CD4-positive, alpha-beta T cell treated with Interleukin-6 at 100 ng/mL for 8 hours (primary cell): Measurements from ENCODE around the gene SSB.
"Not testable (repeated sequence)": the region's sequence is repeated elsewhere in the genome, so short reads cannot be mapped to it uniquely, and the experiment has no call there.

Experiments used
- DNase-seq: peaks from one replicate; pipeline ENCODE4 v3.0.0-alpha.2; 2020; ENCODE audit warnings: mixed read lengths, low spot score

The SSB gene

GRCh38 chr2:169798718-169799592 is at the start of gene SSB:
SSB (plus strand) TSS chr2:169798871; CDS start chr2:169800961, 2,090 bp downstream.
- DNase-seq, result peak; percentile 94

DNA sequence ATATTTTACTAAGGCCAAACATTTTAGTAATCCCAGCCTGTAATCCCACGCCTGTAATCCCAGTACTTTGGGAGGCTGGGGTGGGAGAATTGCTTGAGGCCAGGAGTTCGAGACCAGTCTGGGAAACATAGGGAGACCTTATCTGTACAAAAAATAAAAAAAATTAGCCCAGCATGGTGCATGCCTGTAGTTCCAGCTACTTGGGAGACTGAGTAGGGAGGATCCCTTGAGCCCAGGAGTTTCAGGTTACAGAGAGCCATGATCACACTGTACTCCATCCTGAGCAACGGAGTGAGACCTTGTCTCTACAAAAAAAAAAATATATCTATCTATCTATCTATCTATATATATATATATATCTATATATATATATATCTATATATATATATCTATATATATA is 45.9 kb upstream of the SSB start:
- no peak for DNase-seq

DNA sequence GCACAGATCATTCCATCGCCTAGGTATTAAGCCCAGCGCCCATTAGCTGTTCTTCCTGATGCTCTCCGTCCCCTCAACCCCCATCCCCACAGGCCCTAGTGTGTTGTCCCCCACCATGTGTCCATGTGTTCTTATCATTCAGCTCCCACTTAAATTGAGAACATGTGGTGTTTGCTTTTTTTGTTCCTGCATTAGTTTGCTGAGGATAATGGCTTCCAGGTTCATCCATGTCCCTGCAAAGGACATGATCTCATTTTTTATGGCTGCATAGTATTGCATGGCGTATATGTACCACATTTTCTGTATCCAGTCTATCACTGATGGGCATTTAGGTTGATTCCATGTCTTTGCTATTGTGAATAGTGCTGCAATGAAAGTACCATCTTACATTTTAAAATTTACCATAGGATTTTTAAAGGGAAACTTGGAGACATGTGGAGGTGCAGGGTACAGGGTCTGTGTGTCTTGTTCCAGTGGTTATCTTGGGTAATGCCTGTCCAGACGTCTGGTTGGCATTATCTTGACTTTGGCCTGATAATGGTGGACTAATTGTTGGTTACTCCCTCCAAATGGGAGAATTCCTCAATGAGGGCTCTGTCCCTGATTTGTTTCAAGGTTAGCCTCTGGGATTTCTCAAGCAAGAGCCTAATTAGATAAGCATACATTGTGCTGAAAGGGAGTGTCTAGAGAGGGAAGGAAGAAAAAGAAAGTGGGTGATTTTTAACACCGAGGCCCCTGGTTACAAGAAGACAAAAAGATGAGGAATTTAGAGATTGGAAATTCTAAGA is 43.4 kb upstream of the SSB start:
- no peak for DNase-seq

- DNase-seq, result no peak
Observed at GRCh38 chr2:169756342-169756741, 42.3 kb upstream of the SSB start.

GRCh38 chr2:169757356-169757755 is 41.3 kb upstream of the SSB start:
- DNase-seq, result no peak

DNA sequence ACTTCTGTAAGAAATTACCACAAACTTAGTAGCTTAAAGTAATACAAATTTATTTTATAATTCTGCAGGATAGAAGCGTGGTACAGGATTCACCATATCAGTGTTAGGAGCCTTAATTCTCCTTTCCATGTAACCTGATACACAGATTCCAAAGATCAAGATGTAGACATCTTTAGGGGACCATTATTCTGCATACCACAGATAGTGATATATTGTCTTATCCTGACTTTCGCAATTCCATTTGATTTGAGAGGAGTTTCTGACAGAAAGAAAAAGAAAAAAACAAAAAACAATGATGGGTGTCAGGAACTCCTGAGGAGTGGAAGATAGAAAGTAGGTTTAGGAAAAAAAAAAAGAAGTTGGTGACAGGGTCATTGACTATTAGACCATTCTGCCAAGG is 40.9 kb upstream of the SSB start:
- DNase-seq, result no peak

- DNase-seq, result no peak
Observed at GRCh38 chr2:169759987-169760386, 38.7 kb upstream of the SSB start.

DNA sequence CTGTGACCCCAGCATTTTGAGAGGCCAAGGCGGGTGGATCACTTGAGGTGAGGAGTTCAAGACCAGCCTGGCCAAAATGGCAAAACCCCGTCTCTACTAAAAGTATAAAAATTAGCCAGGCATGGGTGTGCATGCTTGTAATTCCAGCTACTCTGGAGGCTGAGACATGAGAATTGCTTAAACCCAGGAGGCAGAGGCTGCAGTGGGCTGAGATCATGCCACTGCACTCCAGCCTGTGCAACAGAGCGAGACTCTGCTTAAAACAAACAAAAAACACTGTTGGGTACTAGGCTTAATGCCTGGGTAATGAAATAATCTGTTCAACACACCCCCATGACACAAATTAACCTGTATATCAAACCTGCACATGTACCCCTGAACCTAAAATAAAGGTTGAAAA is 37.9 kb upstream of the SSB start:
- not testable (repeated sequence) for DNase-seq

DNA sequence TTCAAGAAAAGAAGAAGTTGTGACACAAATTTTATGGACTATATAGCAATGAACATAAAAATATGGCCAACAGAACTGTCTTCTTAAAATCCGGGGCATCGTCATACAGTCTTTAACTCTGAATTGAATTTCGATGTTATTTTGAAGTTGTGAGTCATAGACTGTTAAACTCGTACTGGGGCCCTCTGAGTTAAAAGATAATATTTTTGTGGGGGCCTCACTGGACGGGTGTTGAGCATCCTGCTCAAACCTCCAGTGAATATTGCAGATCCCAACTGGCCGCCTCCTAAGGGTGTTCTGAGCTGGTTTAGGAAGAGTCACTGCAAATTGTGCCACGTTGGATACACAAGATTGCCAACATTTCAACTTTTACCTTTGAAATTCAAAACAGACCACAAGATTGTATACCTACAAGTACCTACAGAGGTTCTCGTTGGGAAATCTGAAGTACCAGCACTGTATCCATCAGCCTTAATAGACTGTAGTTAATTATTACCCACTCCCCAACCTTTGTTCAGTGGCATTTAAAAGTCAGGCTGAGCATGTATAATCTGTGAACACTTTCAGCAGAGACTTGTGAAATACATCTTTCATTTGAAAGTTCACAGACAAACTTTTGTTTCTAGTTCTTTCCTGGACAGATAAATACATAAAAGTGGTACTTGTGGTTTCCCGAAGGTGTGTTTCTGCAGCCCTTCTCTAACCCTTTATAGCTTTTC is 37.3 kb upstream of the SSB start:
- no peak for DNase-seq

GRCh38 chr2:169761970-169762292 is 36.7 kb upstream of the SSB start:
- DNase-seq, result no peak

- no peak for DNase-seq
Observed at GRCh38 chr2:169765523-169765922, 33.1 kb upstream of the SSB start.

- DNase-seq, result peak; percentile 47
Observed at GRCh38 chr2:169767243-169767888, 31.3 kb upstream of the SSB start.

- DNase-seq, result peak; percentile 15
Observed at GRCh38 chr2:169768262-169768995, 30.2 kb upstream of the SSB start.

- no peak for DNase-seq
Observed at GRCh38 chr2:169771021-169771420, 27.6 kb upstream of the SSB start.

- no peak for DNase-seq
Observed at GRCh38 chr2:169771612-169772011, 27.1 kb upstream of the SSB start.

DNA sequence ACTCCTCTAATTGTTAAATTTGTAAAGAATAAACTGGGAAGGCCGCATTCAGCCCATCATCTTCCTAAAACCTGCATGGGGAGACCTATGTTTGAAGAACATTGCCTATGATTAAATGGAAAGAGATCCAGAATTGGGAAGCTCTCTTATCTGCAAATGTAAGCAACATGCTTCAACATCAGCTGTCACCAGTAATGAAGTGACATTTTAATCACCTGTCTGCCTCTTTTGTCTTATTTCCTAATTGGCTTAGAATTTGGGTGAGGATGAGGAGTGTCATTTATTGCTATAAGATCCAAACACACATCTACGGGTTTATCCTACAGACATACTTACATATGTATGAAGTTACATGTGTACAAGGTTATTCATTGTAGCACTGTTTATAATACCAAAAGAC is 26.0 kb upstream of the SSB start:
- no peak for DNase-seq

DNA sequence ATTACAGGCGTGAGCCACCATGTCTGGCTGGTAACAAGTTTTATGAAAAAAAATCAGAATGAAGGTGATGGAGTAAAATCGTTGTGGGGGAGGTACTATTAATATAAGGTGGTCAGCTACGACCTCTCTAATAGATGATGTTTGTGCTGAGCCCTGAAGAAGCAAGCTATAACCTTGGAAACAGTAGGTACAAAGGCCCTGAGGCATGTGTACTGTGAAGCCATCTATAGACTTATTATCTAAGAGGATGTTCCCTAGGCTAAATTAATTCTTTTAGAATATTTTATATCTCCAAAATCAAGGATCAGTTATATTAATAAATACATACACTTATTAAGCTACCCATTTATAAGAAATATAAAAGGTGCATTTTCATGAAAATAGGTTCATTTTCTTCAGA is 23.3 kb upstream of the SSB start:
- no peak for DNase-seq

- DNase-seq, result no peak
Observed at GRCh38 chr2:169775765-169776164, 22.9 kb upstream of the SSB start.

- no peak for DNase-seq
Observed at GRCh38 chr2:169776252-169776761, 22.4 kb upstream of the SSB start.

- no peak for DNase-seq
Observed at GRCh38 chr2:169778446-169778845, 20.2 kb upstream of the SSB start.
